Panc1 (cell line): Measurements from ENCODE around the gene CALD1. TPM values are rescaled to one million over a fixed set of nuclear protein-coding genes. Genes with fewer than 3 reads are reported as not detected.
A peak's percentile ranks its signal among the peaks of the same experiment; 100 is the strongest.

ENCODE experiments used
- ATAC-seq: fragments of 200-7000 bp; cut with Tn5 transposase; 2 replicates; pipeline ENCODE4 v1.9.1; 2020; ENCODE audit warnings: mild to moderate bottlenecking, moderate library complexity
- BruUV-seq: library from RNA; stranded (reverse); fragments of 400-500 nt; replicated peaks from 2 replicates; lab custom pipeline; 2021; lab: Mats Ljungman, UMichigan
- CTCF ChIA-PET: fragments of 300-600 bp; sonication (Branson Sonifier 250); formaldehyde crosslinking; loops from one replicate; lab custom pipeline; 2022; ENCODE audit warnings: antibody characterized with exemption; lab: Charles Lee
- POLR2A ChIA-PET: fragments of 300-600 bp; sonication (Branson Sonifier 250); formaldehyde crosslinking; loops from one replicate; lab custom pipeline; 2022; ENCODE audit warnings: antibody characterized with exemption; lab: Charles Lee
- DNase-seq: peaks from one replicate; pipeline ENCODE4 v3.0.0-alpha.2; 2010; ENCODE audit warnings: low read depth, low spot score
- H3K27ac ChIP-seq: 2 replicates; pipeline ENCODE4 v1.5.1; 2011; ENCODE audit warnings: mild to moderate bottlenecking, low read length, inconsistent platforms
- H3K27me3 ChIP-seq: fragments of 200-500 bp; sonication (Bioruptor generic); 2 replicates; pipeline ENCODE4 v1.6.0; 2014; ENCODE audit warnings: low read length, inconsistent platforms; ENCODE audit not compliant: control insufficient read depth, insufficient read depth
- H3K36me3 ChIP-seq: fragments of 200-500 bp; sonication (Bioruptor generic); 2 replicates; pipeline ENCODE4 v1.5.1; 2014; ENCODE audit warnings: inconsistent platforms, mild to moderate bottlenecking, low read length, moderate library complexity; ENCODE audit not compliant: control insufficient read depth, insufficient read depth
- H3K4me1 ChIP-seq: 2 replicates; pipeline ENCODE4 v1.5.1; 2011; ENCODE audit warnings: inconsistent platforms, mild to moderate bottlenecking, low read length, moderate library complexity; ENCODE audit not compliant: control insufficient read depth, insufficient read depth
- H3K4me3 ChIP-seq, 2 experiments: 2 replicates each; pipeline ENCODE4 v1.5.1; 2011 to 2012; ENCODE audit warnings: low read depth in 2 of 2, low read length in 2 of 2, mild to moderate bottlenecking in 2 of 2, inconsistent platforms in 1 of 2, moderate library complexity in 1 of 2
- H3K9me3 ChIP-seq: fragments of 200-500 bp; sonication (Bioruptor generic); 2 replicates; pipeline ENCODE4 v1.5.1; 2014; ENCODE audit warnings: low read depth, mild to moderate bottlenecking, inconsistent platforms, low read length, moderate library complexity; ENCODE audit not compliant: control insufficient read depth, insufficient read depth
- CTCF ChIP-seq: fragments of 450-650 bp; IDR thresholded peaks from 2 replicates; pipeline ENCODE4 v1.5.1; 2017; ENCODE audit warnings: mild to moderate bottlenecking
- POLR2AphosphoS5 ChIP-seq: IDR thresholded peaks from 2 replicates; pipeline ENCODE4 v1.6.1; 2012; ENCODE audit warnings: mild to moderate bottlenecking, low read depth, low read length, moderate library complexity
- SIN3A ChIP-seq: IDR thresholded peaks from 2 replicates; pipeline ENCODE4 v1.6.1; 2012; ENCODE audit warnings: low read depth, mild to moderate bottlenecking, low read length, moderate library complexity, borderline replicate concordance; ENCODE audit not compliant: insufficient read depth
- TCF7L2 ChIP-seq: IDR thresholded peaks from 2 replicates; pipeline ENCODE4 v1.6.1; 2011; ENCODE audit warnings: mild to moderate bottlenecking, low read depth, low read length, inconsistent platforms
- in situ Hi-C: cut with HindIII; loops from 2 replicates; pipeline ENCODE4 v1.10.0; 2016; ENCODE audit warnings: low sequenced_read_pairs, low pct_unique_long_range_greater_than_20kb
- intact Hi-C: fragments of 100-400 bp; cut with micrococcal nuclease; formaldehyde crosslinking; loops from one replicate; pipeline ENCODE4 v1.10.0; 2022; ENCODE audit not compliant: unreplicated experiment
- total RNA-seq: library from RNA; stranded (reverse); gene quantifications from one replicate; pipeline ENCODE4 v1.2.1, GENCODE V29; 2021; ENCODE audit not compliant: unreplicated experiment
- TF ChIP-seq, protein P1 (sequence below), 2 experiments: IDR thresholded peaks; 2 replicates each; pipeline ENCODE4 v1.6.1; 2011 to 2012; ENCODE audit warnings: low read depth in 2 of 2, control low read depth in 1 of 2, low read length in 1 of 2, mild to moderate bottlenecking in 1 of 2, moderate library complexity in 1 of 2; ENCODE audit not compliant: insufficient read depth in 1 of 2

The CALD1 gene
- total RNA-seq, 1 experiment from 2014 or later: 9.2 TPM

DNA sequence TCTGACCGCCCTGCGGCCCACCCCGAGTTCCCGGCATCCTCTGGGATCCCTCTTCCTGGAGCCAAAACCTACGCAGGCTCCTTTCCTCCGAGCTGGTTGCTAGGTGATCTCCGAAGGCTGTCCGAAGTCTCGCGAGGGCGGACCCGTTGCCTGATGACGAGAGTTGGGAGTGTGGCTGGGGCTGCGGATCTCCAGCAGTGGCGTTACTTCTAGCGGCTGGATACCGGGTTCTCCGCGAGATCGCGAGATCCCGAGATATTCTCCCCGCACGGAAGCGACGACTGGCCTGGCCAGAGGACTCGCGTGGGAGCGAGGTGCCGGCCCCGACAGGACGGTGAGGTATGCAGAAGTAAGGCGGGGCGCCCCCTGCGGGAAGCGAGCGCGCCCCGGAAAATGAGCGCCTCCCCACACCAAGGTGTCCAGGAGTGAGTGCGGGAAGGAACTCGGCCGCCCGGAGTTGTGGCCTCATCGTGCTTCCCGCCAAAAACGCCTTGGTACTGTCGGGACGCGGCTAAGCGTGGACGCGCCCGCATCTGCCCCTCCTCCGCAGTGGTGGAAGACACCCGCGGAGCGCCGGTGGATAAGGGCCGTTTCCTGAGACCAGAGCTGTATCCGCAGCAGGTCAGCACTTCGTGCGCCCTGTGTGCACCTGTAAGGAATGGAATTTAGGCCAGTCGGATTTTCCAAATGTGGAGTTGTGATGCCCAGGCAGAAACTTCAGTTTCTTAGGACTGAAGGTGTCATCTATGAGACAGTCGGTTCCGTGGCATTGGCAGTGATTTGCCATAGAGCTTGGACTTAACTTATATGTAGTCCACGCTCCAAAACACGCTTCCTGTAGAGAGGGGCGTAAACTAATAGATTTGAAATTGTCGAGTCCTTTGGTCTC, 207.2 kb downstream of the CALD1 start, which contains the start of gene AGBL3:
Gene AGBL3, plus strand, starts transcription at position 146 of the 889 bp plus-strand sequence. CDS start 1,426 bp downstream, outside the sequence.
- Histone ChIP-seq H3K27ac (peak within 1 kb of the TSS; percentile 89), H3K9me3 (no peaks in the 10 kb centered on the region), H3K36me3 (peaks cover 7% of the 10 kb centered on the region; the same call in 1 of the 2 replicates), H3K27me3 (no peaks in the 10 kb centered on the region), H3K4me1 (peaks cover 15% of the 10 kb centered on the region), H3K4me3 (peak within 1 kb of the TSS; percentile 97 to 99)
- peak; percentile 91 for DNase-seq
- POLR2A ChIA-PET: no interaction called here
- intact Hi-C loops: loop anchor here (2.0 kb wide), 1 partner anchor 184 kb away; the partner anchor contains the start of gene CYREN
- no peak for TF ChIP-seq TCF7L2
- TF ChIP-seq POLR2AphosphoS5: peak; percentile 78
- TF ChIP-seq SIN3A: no peak
- TF ChIP-seq CTCF: peak; percentile 90
- TF ChIP-seq, protein P1, sequence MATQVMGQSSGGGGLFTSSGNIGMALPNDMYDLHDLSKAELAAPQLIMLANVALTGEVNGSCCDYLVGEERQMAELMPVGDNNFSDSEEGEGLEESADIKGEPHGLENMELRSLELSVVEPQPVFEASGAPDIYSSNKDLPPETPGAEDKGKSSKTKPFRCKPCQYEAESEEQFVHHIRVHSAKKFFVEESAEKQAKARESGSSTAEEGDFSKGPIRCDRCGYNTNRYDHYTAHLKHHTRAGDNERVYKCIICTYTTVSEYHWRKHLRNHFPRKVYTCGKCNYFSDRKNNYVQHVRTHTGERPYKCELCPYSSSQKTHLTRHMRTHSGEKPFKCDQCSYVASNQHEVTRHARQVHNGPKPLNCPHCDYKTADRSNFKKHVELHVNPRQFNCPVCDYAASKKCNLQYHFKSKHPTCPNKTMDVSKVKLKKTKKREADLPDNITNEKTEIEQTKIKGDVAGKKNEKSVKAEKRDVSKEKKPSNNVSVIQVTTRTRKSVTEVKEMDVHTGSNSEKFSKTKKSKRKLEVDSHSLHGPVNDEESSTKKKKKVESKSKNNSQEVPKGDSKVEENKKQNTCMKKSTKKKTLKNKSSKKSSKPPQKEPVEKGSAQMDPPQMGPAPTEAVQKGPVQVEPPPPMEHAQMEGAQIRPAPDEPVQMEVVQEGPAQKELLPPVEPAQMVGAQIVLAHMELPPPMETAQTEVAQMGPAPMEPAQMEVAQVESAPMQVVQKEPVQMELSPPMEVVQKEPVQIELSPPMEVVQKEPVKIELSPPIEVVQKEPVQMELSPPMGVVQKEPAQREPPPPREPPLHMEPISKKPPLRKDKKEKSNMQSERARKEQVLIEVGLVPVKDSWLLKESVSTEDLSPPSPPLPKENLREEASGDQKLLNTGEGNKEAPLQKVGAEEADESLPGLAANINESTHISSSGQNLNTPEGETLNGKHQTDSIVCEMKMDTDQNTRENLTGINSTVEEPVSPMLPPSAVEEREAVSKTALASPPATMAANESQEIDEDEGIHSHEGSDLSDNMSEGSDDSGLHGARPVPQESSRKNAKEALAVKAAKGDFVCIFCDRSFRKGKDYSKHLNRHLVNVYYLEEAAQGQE (IDR thresholded peaks at IDR 0.05; ENCODE audit: insufficient read depth in 1 of 2, low read depth in 2 of 2, low read length in 1 of 2): no peak
- no TSS peak for BruUV-seq
- ATAC-seq: peak; percentile 100
- in situ Hi-C loops: no loop called here
- CTCF ChIA-PET: interaction anchor here (0.6 kb wide), 2 partner anchors 40 to 432 kb away, joined by 3 read pairs; no protein-coding TSS in a partner anchor

DNA sequence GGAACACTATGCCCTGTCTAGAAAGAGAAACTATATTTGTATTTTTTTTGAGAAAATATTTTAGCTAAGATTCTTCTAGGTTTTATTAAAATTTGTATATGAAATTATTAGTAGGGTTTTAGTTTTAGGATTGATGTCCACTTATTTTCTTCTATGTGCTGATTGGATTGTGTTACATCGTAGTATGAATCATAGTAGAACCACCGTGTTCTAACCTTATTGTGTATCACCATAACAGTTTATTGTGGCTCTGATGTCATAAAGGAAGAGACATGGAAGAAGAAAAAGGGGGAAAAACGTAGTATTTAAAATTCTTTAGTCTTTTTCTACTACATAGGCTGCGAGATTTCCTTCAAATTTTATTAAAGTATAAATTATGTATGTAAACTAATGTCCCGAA, 208.7 kb downstream of the CALD1 start:
- Histone ChIP-seq H3K4me1 (peaks cover 20% of the 10 kb centered on the region), H3K27ac (no peak overlapping the region), H3K9me3 (no peaks in the 10 kb centered on the region), H3K36me3 (peaks cover 7% of the 10 kb centered on the region; the same call in 1 of the 2 replicates), H3K4me3 (no peak overlapping the region), H3K27me3 (no peaks in the 10 kb centered on the region)
- CTCF ChIA-PET: no interaction called here
- no TSS peak for BruUV-seq
- POLR2A ChIA-PET: no interaction called here
- intact Hi-C loops: no loop called here
- in situ Hi-C loops: no loop called here
- TF ChIP-seq CTCF (no peak), TCF7L2 (no peak)
- TF ChIP-seq, protein P1 (IDR thresholded peaks at IDR 0.05; ENCODE audit: insufficient read depth in 1 of 2, low read depth in 2 of 2, low read length in 1 of 2): no peak
- DNase-seq: no peak
- no peak for ATAC-seq
